ENCODE results near the gene NEK1. TPM values are rescaled to one million over a fixed set of nuclear protein-coding genes. Genes with fewer than 3 reads are reported as not detected.

The NEK1 gene
- total RNA-seq, 1 experiment from 2014 or later: 10.3 TPM

DNA sequence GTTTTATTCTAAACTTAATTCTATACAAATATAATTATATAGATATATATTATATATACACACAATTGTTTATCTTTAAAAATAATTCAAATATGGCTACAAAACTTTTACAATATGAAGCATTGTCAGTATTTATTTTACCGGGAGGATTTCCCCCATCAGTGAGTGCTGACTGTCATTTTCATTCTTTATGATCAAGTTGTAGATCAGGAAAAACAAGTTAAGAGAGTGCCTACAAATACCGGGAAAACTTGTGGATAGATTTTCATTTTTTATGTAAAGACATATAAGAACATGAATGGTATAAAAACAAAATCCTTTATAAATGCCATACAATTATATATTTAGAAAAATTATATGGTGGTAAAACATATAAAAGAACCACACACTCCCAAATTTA is 45.8 kb upstream of the NEK1 start (continued):
- TF ChIP-seq NR3C1 (CRISPR knock-in tag; conservative IDR thresholded peaks at IDR 0.05; ENCODE audit: low read depth) (no peak), SOX15 (CRISPR knock-in tag; IDR thresholded peaks at IDR 0.05) (no peak), ZNF396 (CRISPR knock-in tag; IDR thresholded peaks at IDR 0.05; ENCODE audit: borderline replicate concordance) (no peak), TCF7 (CRISPR knock-in tag; IDR thresholded peaks at IDR 0.05; ENCODE audit: low read depth) (no peak), GRHL2 (CRISPR knock-in tag; IDR thresholded peaks at IDR 0.05; ENCODE audit: insufficient replicate concordance, severe bottlenecking) (no peak), NFYB (CRISPR knock-in tag; conservative IDR thresholded peaks at IDR 0.05; ENCODE audit: low read depth) (no peak)
- TF ChIP-seq, protein P1, sequence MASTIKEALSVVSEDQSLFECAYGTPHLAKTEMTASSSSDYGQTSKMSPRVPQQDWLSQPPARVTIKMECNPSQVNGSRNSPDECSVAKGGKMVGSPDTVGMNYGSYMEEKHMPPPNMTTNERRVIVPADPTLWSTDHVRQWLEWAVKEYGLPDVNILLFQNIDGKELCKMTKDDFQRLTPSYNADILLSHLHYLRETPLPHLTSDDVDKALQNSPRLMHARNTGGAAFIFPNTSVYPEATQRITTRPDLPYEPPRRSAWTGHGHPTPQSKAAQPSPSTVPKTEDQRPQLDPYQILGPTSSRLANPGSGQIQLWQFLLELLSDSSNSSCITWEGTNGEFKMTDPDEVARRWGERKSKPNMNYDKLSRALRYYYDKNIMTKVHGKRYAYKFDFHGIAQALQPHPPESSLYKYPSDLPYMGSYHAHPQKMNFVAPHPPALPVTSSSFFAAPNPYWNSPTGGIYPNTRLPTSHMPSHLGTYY (CRISPR knock-in tag; IDR thresholded peaks at IDR 0.05): no peak

DNA sequence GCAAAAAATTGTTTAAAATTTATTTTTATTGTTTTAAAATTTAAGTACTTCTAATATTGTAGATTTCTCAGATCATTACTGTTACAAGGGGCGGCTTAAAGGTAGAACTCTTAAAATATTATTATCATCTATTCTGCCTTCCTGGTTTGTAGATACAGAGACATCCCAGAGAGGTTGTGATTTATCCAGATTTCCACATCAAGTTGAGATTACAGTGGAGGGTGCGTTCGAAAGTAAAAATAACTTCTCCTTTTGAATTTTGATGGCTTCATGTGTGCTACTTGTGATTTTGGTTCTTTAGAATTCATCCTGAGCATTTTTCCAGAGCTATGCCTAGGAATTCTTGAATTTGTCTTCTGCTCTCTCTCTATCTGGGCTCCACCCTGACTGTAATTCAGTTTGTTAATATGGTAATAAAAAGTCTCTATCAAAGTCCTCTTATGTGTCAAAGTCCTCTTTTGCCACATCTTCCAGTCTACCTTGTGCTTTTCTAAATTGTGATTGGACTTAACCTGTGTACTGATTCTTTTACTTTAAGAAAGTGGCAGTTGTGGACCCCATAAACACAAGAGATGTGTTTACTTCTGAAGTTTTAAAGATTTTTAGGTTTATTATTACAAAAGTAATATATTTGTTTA is 45.2 kb upstream of the NEK1 start:
- no peak for ATAC-seq
- no peak overlapping the region for H3K27ac Mint-ChIP-seq
- CTCF ChIA-PET: no interaction called here

More for the DNA sequence above, 45.2 kb upstream of the NEK1 start:
- Mint-ChIP-seq H3K27me3 (ENCODE audit: low read depth) (no peaks in the 10 kb centered on the region), H3K4me1 (peaks cover 29% of the 10 kb centered on the region), H3K9me3 (peaks cover 5% of the 10 kb centered on the region), H3K4me3 (no peak overlapping the region), H3K36me3 (peaks cover 8% of the 10 kb centered on the region; the same call in 1 of the 2 replicates)
- DNase-seq (ENCODE audit: low spot score): no peak
- POLR2A ChIA-PET: no interaction called here
- no peak for TF ChIP-seq NR3C1 (CRISPR knock-in tag; conservative IDR thresholded peaks at IDR 0.05; ENCODE audit: low read depth)
- TF ChIP-seq USF1 (CRISPR knock-in tag; IDR thresholded peaks at IDR 0.05): no peak
- TF ChIP-seq TP53 (CRISPR knock-in tag; IDR thresholded peaks at IDR 0.05): no peak
- no peak for TF ChIP-seq AR (CRISPR knock-in tag; IDR thresholded peaks at IDR 0.05)
- no peak for TF ChIP-seq E2F1 (CRISPR knock-in tag; IDR thresholded peaks at IDR 0.05)
- TF ChIP-seq, protein P2, sequence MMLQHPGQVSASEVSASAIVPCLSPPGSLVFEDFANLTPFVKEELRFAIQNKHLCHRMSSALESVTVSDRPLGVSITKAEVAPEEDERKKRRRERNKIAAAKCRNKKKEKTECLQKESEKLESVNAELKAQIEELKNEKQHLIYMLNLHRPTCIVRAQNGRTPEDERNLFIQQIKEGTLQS (CRISPR knock-in tag; conservative IDR thresholded peaks at IDR 0.05): no peak
- no peak for TF ChIP-seq ZMAT4 (CRISPR knock-in tag; IDR thresholded peaks at IDR 0.05)
- TF ChIP-seq ZSCAN18 (CRISPR knock-in tag; IDR thresholded peaks at IDR 0.05): no peak
- no peak for TF ChIP-seq SMAD3 (CRISPR knock-in tag; IDR thresholded peaks at IDR 0.05; ENCODE audit: borderline replicate concordance)
- no peak for TF ChIP-seq E2F5 (CRISPR knock-in tag; IDR thresholded peaks at IDR 0.05)
- TF ChIP-seq TEAD1 (CRISPR knock-in tag; IDR thresholded peaks at IDR 0.05): no peak
- TF ChIP-seq EMX1 (CRISPR knock-in tag; IDR thresholded peaks at IDR 0.05): no peak
- no peak for TF ChIP-seq MXD4 (CRISPR knock-in tag; IDR thresholded peaks at IDR 0.05; ENCODE audit: borderline replicate concordance)
- no peak for TF ChIP-seq NFE2L1 (CRISPR knock-in tag; IDR thresholded peaks at IDR 0.05)
- no peak for TF ChIP-seq FOXK1 (CRISPR knock-in tag; IDR thresholded peaks at IDR 0.05)
